T follicular helper cell (primary cell): Measurements from ENCODE around the gene LRRK1.

Experiments used
- DNase-seq: peaks from one replicate; pipeline ENCODE4 v3.0.0-alpha.2; 2020; ENCODE audit warnings: low read depth

The LRRK1 gene

DNA sequence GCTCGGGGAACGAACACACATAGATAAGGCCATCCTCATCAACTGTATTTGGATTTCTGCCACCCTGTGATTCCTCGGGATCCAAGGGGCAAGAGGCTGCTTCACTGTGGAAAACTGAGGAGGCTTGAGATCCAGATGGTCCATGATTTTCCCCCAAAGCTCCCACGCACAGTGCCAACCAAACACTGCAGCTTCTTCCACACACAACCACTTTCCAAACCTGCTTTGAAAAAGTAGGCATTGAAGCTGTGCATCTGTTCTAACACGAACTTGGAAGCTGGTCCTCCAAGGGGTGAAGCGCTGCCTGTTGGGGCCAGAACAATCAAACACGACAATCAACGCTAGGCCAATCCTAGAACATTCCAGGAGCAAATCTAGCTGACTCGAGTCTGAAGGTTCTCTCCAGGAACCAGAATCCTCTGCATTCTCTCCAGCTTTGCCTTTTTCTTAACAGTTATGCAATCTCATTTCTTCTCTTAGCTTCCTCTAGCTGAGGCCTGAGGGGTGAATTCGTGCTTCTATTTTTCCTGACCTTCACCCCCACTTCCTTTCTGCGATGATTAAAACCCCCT, 104.4 kb downstream of the LRRK1 start:
- DNase-seq = no peak

DNA sequence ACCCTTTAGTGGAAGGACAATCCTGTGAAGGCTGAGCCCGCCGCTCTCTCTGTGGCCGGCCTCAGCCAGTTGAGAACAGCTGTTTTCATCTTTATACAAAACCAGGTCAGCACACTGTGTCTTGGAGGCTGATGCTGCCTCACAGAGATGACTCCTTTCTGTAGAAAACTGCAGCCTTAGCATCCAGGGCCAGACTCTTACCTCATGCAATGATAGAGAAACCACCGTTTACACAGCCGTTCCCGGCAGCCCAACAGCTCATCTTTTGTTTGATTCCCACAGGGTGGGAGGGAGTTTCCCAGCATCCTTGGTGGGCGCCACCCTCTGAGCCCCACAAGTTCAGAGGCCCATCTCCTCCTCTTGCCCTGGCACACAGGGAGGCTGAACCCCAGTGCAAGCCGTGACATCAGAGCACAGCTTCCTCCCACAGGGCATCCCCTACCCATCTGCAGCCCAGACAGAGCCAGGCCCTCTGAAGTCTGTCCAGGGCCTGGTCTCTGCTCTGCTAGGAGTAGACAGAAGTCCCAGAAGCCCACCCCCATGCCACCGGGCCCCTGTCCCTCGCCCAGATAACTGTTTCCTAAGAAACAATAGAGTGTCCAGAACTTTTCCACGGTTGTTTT, 105.0 kb downstream of the LRRK1 start:
- no peak for DNase-seq

GRCh38 chr15:101024706-101025500, 105.7 kb downstream of the LRRK1 start:
- DNase-seq = no peak

GRCh38 chr15:101025501-101025885, 106.3 kb downstream of the LRRK1 start:
- no peak for DNase-seq

- no peak for DNase-seq
Observed at GRCh38 chr15:101025896-101026631, 106.9 kb downstream of the LRRK1 start.

DNA sequence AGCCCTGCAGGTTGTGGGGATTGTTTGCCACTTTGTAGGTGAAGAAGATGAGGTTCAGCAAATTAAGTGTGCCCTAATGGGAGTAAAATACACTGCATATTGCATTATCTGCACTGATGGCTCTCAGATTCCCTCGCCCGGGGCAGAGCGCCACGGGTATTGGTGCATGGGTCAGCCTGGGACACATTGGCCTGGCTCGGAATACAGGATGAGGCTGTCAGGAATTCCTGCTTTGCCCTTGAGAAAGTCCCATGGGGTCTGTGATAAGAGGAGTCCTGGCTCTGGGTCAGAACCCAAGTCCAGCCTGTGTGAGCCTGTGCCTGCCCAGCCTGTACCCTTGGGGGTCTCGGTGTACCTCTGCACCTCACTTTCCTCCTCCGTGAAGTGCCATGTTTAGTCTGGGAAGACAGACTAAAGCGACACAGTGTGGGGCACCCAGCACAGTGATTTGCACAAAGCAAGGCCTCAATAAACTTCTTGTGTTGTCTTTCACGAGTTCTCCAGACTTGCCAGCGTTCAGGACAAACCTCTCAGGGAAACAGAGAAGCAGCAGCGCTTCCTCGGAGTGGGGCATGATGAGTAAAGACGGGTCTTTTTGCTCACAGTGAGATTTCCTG, 107.6 kb downstream of the LRRK1 start:
- no peak for DNase-seq

DNA sequence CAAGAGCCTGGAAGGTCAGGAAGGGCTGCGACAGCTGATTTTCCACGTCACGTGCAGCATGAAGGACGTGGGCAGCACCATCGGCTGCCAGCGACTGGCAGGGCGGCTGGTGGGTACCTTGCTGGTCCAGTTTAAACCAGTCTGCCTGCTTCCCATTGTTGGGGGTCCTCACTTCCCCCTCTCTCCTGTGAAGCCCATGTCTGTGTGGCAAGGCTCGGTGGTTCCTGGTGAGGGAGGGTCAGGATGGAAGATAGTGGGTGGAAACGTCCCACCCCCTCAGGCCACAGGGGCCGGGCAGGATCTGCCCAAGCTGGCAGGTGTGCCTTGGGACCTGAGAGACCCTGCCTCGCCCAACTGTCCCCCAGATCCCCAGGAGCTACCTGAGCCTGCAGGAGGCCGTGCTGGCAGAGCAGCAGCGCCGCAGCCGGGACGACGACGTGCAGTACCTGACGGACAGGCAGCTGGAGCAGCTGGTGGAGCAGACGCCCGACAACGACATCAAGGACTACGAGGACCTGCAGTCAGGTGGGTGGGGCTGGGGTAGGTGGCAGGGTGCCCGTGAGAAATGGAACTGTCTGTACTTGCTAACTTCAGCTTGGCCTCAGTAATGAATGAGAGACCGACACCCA, 108.2 kb downstream of the LRRK1 start:
- no peak for DNase-seq

DNA sequence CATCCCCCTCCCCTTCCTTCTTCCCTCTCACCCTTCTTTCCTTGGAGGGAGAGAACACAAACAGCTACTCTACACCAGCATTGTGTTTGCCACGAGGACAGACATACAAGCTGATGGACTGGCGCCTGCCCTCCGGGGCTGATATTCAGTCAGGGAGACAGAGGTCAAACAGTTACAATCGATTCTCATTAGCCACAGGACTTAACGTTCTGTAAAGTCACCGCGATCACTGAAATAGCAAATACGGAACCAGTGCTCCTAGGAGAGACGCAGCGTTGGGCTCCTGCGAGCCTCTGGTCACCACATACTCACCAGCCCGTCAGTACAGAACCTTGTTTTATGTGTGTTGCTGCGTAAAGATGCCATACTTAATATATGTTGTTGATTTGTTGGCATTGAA, 108.8 kb downstream of the LRRK1 start:
- DNase-seq = no peak

- no peak for DNase-seq
Observed at GRCh38 chr15:101028321-101028720, 109.2 kb downstream of the LRRK1 start.

DNA sequence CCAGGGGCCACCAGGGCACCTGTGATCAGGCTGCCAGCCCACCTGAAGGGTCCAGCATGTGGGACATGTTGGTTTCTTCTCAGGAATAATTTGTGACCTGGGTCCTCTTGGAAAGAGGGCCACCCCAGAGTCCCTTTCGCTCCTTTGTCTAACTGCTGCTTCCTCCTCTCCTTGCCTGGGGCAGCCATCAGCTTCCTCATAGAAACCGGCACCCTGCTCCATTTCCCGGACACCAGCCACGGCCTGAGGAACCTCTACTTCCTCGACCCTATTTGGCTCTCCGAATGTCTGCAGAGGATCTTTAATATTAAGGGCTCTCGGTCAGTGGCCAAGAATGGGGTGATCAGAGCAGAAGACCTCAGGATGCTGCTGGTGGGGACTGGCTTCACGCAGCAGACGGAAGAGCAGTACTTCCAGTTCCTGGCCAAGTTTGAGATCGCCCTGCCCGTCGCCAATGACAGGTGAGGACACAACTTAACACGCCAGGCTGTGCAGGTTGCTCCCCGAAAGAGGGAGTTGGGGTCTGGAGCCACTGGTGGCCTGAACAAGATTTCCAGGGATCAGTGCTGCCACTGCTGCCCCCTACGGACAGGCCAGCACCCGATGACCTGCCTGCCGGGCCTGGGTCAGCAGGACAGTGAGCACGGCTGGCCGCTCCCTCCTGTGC, 109.7 kb downstream of the LRRK1 start:
- no peak for DNase-seq

DNA sequence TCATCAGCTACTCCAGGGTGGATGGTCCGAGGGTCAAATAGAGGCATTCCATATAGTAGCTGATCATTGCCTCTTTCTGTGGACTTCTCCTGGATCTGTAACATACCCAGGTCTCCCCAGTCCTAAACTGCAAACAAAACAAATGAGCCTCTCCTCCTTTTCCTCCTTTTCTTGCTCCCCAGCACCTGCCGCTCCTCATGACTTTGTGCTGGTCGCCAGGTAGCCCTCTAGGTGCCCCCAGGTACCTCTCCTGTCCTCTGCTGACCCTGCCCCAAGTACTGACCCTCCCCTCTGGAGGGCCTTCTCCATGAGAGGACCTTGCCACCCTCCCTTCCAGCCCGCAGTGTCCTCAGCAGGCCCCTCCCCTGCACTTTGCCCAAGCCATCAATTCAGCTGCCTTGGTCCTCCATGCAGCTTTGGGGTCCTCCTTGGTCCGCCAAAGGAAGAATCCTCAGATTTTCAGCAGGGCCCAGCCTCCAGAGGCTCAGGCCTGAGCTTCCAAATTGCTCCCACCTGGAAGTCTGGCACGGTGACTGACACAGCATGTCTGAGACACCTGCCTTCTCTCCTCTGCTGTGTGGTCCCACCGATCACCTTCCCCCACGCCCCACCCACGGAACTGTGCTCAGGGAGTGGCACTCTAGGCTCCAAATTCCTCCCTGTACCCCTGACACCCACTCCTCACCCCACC, 111.0 kb downstream of the LRRK1 start:
- no peak for DNase-seq

DNA sequence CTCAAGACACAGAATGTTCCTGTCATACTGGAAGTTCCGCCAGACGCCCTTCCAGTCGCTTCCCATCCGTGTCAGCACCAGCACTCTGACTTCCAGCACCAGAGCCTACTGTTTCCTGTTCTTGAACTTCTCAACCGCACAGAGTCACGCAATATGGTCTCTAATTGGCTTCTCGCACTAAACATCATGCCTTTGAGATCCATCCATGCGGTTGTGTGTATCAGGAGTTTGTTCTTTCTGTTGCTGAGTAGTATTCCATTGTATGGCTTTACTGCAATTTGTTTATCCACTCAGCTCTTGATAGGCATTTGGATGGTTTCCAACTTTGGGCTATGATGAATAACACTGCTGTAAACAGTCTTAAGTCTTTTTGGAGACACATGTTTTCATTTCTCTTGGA, 112.1 kb downstream of the LRRK1 start:
- DNase-seq = no peak

GRCh38 chr15:101033801-101034200, 114.6 kb downstream of the LRRK1 start:
- no peak for DNase-seq

DNA sequence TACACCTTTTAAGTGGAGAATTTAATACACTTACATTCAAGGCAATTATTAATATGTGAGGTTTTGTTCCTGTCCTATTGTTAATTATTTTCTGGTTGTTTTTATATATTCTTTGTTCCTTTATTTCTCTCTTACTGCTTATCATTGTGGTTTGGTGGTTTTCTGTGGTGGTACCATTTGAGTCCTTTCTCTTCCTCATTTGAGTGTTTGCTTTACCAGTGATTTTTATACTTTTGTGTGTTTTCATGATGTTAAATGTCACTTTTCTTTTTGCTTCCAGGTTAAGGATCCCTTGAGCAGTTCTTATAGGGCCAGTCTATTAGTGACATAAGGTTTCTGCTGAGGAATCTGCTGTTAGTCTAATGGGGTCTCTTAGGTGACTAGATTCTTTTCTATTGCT, 116.5 kb downstream of the LRRK1 start:
- DNase-seq = no peak

- DNase-seq = no peak
Observed at GRCh38 chr15:101036189-101036588, 117.0 kb downstream of the LRRK1 start.

GRCh38 chr15:101037090-101037830, 118.1 kb downstream of the LRRK1 start:
- DNase-seq = no peak

DNA sequence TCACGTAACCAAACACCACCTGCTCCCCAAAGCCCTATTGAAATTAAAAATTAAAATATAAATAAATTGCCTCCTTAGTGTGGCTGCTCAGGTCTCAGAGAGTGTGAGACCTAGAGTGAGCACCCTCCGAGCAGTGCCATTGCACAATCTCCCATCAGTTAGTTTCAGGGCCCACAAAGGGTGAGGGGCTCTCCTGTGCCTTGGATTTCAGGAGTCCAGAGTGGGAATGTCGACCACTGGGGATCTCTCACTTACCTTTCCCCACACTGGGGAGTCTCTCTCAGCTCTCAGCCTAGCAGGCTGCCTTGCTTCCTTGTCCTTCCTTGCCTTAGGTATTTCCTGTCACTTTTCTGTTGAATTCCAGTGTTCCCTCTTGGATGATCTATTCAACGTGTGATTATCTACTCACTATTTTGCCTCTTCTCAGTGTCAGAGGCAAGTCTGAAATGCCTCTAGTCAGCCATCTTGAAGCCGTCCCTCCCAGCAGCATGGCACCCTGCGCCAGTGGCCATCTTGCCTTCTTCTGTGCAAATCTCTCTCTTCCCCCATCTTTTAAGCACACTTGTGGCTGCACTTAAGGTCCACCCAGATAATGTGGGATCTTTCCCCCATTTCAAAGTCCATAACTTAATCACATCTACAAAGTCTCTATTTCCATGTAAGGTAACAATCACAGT, 119.3 kb downstream of the LRRK1 start:
- DNase-seq = no peak

DNA sequence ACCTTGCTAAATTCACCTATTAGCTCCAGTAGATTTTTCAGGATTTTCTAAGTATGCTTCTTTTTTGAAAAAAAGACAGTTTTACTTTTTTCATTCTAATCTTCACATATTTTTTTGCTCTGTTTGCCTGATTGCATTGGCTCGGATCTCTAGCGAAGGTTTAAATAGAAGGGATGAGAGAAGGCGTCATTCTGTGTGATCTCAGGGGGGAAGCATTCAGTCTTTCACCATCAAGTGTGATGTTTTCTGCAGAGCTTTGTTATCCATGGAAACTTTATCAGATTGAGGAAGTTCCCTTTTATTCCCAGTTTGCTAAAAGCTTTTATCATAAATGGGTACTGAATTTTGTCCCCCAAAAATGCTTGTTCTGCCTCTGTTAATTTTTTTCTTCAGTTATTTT, 120.3 kb downstream of the LRRK1 start:
- DNase-seq = no peak

DNA sequence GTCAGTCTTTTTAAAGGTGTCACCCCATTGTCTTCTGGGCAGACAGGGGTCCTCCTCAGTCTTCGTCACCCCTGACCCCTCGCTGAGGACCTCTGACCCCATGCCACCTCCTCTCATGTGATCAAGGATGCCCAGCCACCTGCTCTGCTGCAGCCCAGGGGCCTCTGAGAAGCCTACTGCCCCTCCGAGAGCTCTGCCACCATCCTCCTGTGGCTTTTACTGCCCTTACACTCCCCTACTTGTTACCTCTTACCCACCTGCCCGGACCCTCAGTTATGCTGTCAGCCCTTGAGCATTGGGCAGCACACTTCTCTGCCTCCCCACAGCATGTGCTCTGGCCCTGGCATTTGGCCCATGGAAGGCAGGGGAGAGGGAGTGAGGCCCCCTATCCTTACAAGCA, 123.2 kb downstream of the LRRK1 start:
- DNase-seq = no peak
